NOMO-1 treated with dmso at 0.1 percent for 144 hours (cell line): Measurements from ENCODE around the gene TPD52L2.
A peak's percentile ranks its signal among the peaks of the same experiment; 100 is the strongest.
"Not testable (repeated sequence)": the region's sequence is repeated elsewhere in the genome, so short reads cannot be mapped to it uniquely, and the experiment has no call there.

Source experiments
- DNase-seq: peaks from one replicate; lab custom pipeline; 2025; ENCODE audit not compliant: unreplicated experiment; lab: John Stamatoyannopoulos, UW

TPD52L2 gene

DNA sequence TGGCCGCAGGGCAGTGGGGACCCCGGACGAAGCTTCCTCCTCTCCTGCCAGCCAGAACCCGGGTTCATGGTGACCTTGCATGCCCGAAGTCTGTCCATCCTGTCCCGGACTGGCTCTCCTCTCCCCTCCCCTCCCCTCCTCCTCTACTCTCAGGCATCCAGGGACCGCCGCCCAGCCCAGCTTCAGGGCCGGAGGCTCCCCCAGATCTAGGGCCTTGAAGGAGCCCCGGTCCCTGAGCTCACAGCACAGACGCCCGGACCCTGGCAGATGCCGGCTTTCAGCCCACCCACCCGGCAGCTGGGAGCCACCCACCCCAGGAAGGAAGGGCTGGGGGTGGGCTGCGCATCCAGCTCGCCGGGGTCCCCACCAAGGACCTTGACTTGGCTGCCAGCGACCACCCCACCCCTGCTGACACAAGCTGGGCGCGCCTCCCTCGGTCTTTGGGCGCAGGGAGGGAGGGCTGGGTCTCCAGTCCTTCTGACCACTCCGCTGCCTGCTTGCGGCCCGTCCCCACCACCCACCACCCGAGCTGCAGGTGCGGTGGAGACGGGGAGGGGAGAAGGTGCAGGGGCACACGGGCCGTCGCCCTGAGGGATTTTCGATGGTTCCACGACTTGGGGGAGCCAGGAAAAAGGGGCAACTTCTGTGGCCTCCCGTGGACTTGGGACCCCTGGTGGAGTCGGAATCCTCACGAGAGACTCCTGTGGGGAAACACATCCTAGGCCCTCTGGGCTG, 9.5 kb upstream of the TPD52L2 start:
- DNase-seq = no peak

DNA sequence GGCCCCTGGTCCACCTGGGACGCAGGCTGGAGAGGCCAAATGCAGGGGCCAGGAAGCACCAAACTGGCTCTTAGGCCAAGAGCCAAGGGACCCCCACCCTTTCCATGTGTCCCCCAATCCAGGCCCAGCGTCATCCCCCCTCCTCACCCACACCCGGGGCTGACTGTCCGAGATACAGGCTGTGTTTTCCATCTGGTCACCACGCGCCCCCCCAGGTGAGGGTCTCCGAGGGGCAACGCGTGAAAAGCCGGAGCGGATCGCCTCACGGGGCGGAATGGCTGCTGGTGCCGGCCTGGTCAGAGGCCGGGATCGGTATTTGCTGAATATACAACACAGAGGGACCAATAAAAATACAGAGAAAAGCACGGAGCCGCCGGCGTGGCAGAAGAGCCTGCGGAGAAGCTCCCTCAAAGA, 9.0 kb upstream of the TPD52L2 start:
- DNase-seq = no peak

DNA sequence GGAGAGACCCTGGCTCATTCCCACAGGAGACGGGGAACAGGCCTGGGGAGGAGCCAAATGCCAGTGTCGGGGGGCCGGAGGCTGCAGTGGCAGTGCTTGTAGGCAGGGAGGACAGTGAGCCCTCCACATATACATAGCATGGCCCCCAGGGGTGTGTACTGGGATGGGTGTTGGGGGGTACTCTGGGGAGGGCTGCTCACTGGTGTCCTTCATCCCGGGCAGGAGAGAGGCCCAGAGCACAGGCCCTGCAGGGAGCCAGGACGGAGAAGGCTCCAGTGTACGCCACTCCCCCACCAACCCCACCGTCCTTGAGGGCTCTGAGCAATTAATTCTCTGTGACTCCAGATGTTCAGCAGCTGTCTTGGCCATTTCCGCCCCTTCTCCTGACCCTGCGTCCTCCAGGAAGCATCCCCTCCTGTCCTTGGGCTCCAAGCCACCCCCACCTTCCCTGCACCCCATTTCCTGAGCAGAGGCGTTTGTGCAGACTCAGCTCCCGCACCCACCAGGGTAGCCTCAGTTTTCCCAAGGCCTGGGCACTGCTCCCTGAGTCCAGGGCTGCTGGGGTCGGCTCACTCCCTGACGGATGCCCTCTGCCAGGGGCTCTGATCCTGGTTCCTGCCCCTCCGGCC, 7.2 kb upstream of the TPD52L2 start:
- no peak for DNase-seq

DNA sequence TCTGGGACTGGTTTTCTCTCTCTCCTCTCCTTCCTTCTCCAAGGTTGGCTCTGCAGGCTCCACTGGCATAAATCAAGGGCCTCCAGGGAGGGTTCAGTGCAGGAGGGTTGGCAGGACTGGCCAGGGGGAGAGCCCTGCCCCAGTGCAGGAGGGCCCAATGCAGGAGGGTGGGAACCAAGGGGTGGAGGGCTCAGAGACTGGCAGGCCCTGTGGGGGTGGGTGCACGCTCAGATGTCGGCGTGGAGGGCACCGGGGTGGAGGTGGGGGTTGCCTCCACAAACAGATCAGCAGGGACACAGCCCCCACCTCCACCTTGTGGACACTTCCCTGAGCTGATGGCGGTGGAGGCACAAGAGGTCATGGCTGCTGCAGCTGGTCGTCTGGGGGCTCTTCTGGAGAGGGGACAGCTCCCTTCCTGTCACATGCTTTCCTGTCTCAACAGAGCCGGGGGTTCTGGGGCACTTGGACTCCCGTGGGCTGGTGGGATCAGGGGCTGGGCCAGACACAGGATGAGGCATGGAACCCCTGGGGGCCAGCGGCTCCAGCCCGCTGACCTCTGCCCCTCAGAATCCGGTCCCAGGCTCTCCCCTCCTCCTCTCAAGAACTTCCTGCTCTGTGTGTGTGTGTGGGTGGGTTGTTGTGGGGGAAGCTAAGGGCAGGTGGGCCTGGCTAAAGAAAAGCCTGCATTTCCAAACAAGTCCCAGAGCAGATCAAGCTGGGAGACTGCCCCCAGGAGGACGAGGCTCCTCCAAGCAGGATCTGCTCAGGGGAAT, 6.5 kb upstream of the TPD52L2 start:
- no peak for DNase-seq

DNA sequence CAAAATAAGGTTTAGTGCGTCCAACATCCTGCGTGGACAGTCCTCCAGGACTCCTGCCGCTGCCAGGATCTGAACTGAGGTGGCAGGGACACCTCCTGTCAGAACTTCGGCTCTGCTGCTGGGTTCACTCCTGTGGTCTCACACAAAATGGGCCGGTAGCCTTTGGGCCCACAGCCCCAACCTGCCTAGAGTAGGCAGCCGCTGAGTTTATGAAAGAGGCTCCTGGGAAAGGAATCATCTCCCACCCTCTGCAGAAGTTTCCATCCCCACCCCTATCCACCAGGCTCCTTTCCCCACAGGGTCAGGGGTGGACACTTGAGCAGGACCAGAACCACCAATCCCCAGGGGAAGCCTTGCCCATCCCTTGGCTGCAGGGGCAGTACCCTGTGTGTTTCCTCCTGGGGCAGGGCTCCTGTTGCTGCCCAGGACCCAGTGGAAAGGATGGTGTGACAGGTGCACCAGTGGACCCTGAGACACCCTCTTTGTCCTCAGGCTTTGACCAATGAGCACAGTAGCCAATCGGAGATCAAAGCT, 5.8 kb upstream of the TPD52L2 start:
- DNase-seq = no peak

DNA sequence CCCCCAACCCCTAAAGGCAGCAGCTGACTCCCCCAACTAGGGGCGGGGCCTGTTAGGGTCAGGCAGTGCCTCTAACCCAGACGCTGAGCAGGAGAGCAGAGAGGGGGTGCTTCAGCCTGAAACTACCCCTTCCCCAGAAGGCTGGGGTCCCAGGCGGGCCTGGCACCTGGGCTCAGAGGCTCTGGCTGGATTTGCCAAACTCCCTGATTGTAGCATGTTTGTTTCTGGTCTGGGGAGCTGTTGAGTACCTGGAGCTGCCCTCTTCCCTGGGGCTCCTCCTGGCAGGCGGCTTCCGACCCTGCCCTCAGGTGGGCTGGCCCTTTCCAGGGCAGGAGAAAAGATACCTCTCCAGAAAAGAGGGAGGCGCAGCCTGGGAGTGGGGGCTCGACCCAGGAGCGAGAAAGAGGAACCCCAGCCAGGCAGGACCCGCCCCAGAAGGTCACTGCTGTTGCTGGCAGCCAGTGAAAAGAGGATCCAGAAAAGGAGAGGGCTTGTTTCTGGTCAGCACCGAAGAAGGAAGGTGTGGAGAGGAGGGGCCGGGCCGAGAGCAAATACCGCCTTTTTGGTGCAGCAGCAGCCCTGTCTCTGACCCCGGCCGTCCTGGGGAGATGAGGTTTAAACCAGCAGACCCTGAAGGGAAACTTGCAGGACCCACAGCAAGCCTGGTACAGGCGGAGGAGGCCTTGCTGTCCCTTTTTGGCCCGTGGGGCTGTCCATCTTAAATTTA, 4.6 kb upstream of the TPD52L2 start:
- DNase-seq = peak; percentile 61

DNA sequence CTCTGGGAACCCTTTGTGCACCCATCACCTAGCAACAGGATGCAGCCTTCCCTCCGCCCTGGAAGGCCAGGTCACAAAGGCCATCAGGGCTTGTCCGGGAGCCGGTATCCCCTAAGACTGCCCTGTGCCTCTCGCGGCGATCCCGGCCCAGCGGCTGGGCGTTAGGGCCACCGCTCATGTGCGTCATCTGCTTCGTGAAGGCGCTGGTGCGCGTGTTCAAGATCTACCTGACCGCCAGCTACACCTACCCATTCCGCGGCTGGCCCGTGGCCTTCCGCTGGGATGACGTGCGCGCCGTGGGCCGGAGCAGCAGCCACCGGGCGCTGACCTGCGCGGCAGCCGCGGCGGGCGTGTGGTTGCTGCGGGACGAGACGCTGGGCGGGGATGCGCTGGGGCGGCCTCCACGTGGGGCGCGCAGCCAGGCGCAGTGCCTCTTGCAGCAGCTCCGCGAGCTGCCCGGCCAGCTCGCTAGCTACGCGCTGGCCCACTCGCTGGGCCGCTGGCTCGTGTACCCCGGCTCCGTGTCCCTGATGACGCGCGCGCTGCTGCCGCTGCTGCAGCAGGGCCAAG, 3.6 kb upstream of the TPD52L2 start, which contains the start of gene ABHD16B:
Gene ABHD16B, plus strand, starts transcription at position 134 of the 570 bp plus-strand sequence. Its CDS starts 43 bp downstream, at position 177.
- no peak for DNase-seq

DNA sequence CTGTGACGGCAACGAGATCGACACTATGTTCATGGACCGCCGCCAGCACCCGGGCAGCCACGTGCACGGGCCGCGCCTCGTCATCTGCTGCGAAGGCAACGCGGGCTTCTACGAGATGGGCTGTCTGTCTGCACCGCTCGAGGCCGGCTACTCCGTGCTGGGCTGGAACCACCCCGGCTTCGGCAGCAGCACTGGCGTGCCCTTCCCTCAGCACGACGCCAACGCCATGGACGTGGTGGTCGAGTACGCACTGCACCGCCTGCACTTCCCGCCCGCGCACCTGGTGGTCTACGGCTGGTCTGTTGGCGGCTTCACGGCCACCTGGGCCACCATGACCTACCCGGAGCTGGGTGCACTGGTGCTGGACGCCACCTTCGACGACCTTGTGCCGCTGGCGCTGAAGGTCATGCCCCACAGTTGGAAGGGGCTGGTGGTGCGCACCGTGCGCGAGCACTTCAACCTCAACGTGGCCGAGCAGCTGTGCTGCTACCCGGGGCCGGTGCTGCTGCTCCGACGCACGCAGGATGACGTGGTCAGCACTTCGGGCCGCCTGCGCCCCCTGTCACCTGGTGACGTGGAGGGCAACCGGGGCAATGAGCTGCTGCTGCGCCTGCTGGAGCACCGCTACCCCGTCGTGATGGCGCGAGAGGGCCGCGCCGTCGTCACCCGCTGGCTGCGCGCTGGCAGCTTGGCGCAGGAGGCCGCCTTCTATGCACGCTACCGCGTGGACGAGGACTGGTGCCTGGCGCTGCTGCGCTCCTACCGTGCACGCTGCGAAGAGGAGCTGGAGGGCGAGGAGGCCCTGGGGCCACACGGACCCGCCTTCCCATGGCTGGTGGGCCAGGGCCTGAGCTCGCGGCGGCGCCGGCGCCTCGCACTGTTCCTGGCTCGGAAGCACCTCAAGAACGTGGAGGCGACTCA, 2.8 kb upstream of the TPD52L2 start:
- DNase-seq = no peak

DNA sequence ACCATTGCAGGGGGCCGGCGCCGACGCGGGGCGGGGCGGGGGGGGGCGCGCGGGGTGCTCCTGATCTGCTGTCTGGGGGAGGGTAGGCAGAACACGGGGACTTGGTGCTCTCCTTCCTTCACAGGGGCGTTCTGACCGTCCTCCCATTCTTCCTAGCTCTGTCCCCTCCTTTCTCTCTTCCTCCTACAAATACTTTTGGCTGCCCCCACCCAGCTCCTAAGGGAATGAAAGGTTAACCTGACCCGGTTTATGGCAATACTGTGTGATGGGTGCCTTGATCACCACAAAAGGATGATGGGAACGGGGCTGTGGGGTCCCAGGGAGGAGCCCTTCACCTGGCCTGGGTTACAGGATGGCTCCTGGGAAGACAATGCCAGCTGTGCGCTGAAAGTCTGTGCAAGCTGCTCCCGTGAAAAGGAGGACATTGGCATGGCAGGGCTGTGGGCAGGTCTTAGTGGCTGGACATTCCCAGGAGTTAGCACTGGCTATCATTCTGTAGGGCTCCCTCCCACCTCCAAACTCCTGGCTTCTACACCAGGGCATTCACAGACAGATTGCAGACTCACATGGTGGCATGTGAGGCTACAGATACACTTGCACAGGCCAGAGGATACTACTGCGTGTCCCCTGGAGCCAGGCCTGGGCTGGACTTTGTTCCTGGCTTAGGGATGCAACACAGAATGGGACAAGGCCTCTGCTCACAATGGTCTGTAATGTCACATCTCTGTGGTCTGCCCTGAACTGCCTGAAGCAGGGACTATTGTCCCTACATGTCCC, 1.9 kb upstream of the TPD52L2 start:
- DNase-seq = no peak

DNA sequence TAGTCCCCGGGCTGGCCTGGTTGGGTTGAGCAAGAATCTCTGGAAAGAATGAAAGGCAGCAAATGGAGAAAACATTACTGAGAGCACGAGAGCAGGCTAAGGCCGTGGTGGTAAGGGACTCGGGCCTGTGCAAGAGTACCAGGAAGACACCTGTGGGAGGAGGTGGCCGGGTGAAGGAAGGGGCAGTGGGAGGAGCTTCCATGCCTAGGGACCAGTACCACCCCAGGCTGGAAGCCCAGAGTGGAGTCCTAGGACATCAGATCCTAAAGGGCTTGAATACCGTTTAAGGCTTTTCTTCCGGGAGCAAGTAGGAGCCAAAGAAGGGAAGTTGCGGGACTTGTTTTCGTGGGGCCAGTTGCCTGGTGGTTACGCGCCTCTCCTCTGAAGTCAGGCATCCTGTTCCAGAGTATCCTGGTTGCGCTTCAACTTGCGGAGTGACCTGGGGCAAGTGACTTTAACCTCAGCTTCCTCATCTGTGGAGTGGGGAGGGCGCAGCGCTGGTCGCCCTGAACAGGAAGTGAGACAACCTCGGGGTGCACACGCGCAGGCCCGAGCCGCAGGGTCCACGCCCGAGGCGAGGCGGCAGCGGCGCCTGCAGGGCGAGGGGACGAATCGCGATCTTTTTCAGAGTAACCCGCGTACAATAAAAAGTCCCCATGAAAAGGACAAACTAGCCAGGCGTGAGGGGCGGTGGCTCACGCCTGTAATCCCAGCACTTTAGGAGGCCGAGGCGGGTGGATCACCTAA, 1.1 kb upstream of the TPD52L2 start:
- peak; percentile 98 for DNase-seq

DNA sequence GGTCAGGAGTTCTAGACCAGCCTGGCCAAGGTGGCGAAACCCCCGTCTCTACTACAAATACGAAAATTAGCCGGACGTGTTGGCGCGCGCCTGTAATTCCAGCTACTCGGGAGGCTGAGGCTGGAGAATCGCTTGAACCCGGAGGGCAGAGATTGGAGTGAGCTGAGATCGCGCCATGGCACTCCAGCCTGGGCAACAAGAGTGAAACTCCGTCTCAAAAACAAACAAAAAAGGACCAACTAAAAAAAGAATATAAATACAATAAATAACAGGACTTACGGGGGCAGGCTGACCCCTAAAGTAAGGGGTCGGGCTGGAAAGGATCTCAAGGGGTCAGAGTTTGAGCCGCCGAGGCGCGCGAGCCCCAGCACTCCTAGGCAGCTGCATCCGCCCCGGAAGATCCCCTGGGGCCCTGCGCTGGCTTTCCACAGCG, 509 bp upstream of the TPD52L2 start:
- DNase-seq = no peak

DNA sequence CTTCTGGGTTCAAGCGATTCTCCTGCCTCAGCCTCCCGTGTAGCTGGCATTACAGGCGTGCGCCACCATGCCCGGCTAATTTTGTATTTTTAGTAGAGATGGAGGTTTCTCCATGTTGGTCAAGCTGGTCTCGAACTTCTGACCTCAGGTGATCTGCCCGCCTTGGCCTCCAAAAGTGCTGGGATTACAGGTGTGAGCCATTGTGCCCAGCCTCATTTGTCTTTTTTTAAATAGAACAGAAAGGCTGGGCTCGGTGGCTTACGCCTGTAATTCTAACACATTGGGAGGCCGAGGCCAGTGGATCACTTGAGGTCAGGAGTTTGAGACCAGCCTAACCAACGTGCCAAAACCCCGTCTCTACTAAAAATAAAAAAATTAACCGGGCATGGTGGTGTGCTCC, 2.0 kb downstream of the TPD52L2 start:
- not testable (repeated sequence) for DNase-seq

DNA sequence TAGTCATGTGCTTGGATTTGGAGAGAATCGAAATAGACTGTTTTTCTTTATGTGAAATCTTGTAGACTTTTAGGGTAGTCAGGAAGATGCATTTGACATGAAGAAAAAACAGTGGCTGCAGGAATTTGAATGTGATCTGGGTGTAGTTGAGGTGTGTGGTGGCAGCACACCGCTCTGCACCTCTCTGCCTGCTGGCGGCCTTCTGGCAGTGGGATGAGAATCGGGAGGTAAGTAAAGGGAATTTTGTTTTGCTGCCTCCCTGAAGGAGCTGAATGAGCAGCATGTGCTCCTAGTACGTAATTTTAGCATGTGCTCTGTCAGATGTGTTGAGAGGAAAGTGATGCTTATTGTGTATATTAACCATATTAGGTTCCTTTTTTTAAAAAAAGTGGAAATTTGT, 3.2 kb downstream of the TPD52L2 start:
- no peak for DNase-seq

DNA sequence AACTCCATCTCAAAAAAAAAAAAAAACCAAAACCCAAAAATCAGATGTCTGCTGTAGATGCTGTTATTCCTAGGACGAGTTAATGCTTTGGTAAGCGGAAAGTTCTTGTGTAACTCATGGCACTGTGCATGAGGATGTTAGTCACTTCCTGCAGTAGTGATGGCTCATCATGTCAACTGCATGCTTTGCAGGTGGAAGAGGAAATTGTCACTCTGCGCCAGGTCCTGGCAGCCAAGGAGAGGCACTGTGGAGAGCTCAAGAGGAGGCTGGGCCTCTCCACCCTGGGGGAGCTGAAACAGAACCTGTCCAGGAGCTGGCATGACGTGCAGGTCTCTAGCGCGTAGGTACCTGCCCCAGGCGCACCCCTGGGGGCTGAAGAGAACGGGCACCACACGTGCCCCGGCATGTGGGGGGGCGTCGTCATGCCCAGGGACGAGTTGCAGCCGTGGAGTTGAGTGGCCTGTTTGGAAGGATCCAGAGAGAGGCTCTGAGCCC, 8.5 kb downstream of the TPD52L2 start:
- peak; percentile 87 for DNase-seq

DNA sequence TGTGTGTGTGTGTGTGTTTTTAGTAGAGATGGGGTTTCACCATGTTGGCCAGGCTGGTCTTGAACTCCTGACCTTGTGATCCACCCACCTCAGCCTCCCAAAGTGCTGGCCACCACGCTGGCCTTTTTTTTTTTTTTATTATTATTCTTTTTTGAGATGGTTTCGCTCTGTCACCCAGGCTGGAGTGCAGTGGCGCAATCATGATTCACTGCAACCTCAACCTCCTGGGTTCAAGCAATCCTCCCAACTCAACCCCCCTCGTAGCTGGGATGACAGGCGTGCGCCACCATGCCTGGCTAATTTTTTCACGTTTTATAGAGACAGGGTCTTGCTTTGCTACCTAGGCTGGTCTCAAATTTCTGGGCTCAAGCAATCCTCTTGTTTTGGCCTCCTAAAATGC, 9.2 kb downstream of the TPD52L2 start:
- DNase-seq = not testable (repeated sequence)

DNA sequence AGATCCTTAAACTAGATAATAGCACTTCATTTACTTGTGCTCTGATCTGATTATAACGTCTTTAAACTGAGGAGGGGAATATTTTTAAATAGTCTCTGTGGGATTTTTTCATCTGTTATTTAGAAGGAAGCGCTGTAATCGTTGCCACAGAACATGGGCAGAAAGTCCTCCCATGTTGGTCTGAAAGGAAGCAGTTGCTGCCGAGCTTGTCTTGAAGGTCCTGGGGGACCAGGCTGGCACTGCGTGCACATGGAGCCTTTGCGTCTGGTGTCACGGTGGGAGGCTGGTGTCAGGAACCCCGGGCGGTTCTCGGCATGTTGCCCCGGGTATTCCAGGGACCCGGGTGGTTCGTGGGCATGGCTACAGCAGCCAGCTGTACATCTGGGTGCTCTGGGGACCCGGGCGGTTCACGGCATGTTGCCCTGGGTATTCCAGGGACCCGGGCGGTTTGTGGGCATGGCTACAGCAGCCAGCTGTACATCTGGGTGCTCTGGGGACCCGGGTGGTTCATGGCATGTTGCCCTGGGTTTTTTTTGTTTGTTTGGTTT, 11.5 kb downstream of the TPD52L2 start:
- no peak for DNase-seq

DNA sequence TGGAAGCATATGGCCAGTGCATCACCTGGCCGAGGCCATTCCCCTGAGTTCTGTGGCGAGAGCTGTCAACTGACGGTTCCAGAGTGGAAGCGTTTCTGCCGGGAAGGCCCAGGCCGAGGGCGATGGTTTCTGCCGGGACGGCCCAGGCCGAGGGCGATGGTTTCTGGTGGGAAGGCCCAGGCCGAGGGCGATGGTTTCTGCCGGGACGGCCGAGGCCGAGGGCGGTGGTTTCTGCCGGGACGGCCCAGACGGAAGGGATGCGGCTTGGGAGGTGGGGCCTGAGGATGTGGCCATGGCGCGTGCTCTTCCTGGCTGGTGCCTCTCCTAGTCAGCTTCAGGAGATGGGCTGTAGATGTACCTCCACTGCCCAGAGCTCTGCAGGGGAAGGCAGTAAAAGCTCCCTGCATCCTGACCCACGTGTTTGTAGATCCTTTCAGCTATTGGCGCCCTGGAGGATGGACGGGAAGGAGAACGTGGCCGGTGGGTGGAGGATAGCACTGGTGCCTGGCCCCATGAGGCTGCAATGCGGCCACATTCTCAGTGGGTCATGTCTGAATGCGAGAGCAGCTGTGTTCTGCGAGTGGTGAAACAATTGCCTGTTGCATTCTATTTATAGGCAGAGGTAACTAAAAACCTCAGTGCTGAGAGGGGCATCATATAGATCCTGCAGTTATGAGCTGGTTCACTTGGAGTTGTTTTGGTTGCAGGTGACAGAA, 12.8 kb downstream of the TPD52L2 start:
- no peak for DNase-seq
